ENCODE results near the gene MBD3. TPM values are rescaled to one million over a fixed set of nuclear protein-coding genes. Genes with fewer than 3 reads are reported as not detected.

MBD3 gene
- total RNA-seq, 6 experiments from 2014 or later = 75.6 to 104 (median 85.7) TPM

GRCh38 chr19:1618157-1619093 is 25.8 kb upstream of the MBD3 start:
- no peaks in the 10 kb centered on the region for H3K27me3 Mint-ChIP-seq (ENCODE audit: insufficient read depth)
- peak; percentile 60 for TF ChIP-seq CTCF (IDR thresholded peaks at IDR 0.05)
- peaks cover 9% of the 10 kb centered on the region; the same call in 1 of the 2 replicates for H3K4me1 Mint-ChIP-seq (ENCODE audit: low read depth)
- H3K27ac Mint-ChIP-seq = no peak overlapping the region
- no peaks in the 10 kb centered on the region for H3K9me3 Mint-ChIP-seq
- no peak overlapping the region for H3K4me3 Mint-ChIP-seq
- peak; percentile 14 for DNase-seq
- H3K36me3 Mint-ChIP-seq (ENCODE audit: low read depth) = peaks cover 5% of the 10 kb centered on the region; the same call in 1 of the 2 replicates

- no peaks in the 10 kb centered on the region for H3K27me3 Mint-ChIP-seq (ENCODE audit: insufficient read depth)
- H3K4me3 Mint-ChIP-seq = no peak overlapping the region
- no peak for DNase-seq
- H3K36me3 Mint-ChIP-seq (ENCODE audit: low read depth) = peaks cover 5% of the 10 kb centered on the region; the same call in 1 of the 2 replicates
- H3K4me1 Mint-ChIP-seq (ENCODE audit: low read depth) = peaks cover 9% of the 10 kb centered on the region; the same call in 1 of the 2 replicates
- no peaks in the 10 kb centered on the region for H3K9me3 Mint-ChIP-seq
- TF ChIP-seq CTCF (IDR thresholded peaks at IDR 0.05) = no peak
- peak overlapping the region; percentile 71; the same call in 1 of the 2 replicates for H3K27ac Mint-ChIP-seq
Observed at GRCh38 chr19:1616875-1617274, 24.2 kb upstream of the MBD3 start.

- Mint-ChIP-seq H3K27ac (peak overlapping the region; percentile 71), H3K36me3 (ENCODE audit: low read depth) (peaks cover 5% of the 10 kb centered on the region; the same call in 1 of the 2 replicates), H3K9me3 (no peaks in the 10 kb centered on the region), H3K4me3 (no peak overlapping the region), H3K4me1 (ENCODE audit: low read depth) (peaks cover 9% of the 10 kb centered on the region; the same call in 1 of the 2 replicates), H3K27me3 (ENCODE audit: insufficient read depth) (no peaks in the 10 kb centered on the region)
- peak; percentile 75 for DNase-seq
- no peak for TF ChIP-seq CTCF (IDR thresholded peaks at IDR 0.05)
Observed at GRCh38 chr19:1616396-1616795, 23.7 kb upstream of the MBD3 start.

GRCh38 chr19:1615156-1615765 is 22.6 kb upstream of the MBD3 start:
- DNase-seq = no peak
- H3K4me1 Mint-ChIP-seq (ENCODE audit: low read depth) = peaks cover 9% of the 10 kb centered on the region; the same call in 1 of the 2 replicates
- TF ChIP-seq CTCF (IDR thresholded peaks at IDR 0.05) = no peak
- H3K36me3 Mint-ChIP-seq (ENCODE audit: low read depth) = peaks cover 5% of the 10 kb centered on the region; the same call in 1 of the 2 replicates
- no peak overlapping the region for H3K27ac Mint-ChIP-seq
- H3K27me3 Mint-ChIP-seq (ENCODE audit: insufficient read depth) = no peaks in the 10 kb centered on the region
- no peak overlapping the region for H3K4me3 Mint-ChIP-seq
- no peaks in the 10 kb centered on the region for H3K9me3 Mint-ChIP-seq

GRCh38 chr19:1613808-1614570 is 21.3 kb upstream of the MBD3 start:
- H3K27ac Mint-ChIP-seq = no peak overlapping the region

More at GRCh38 chr19:1613808-1614570, 21.3 kb upstream of the MBD3 start:
- peaks cover 5% of the 10 kb centered on the region; the same call in 1 of the 2 replicates for H3K36me3 Mint-ChIP-seq (ENCODE audit: low read depth)
- DNase-seq = no peak
- TF ChIP-seq CTCF (IDR thresholded peaks at IDR 0.05) = no peak
- H3K9me3 Mint-ChIP-seq = no peaks in the 10 kb centered on the region
- H3K27me3 Mint-ChIP-seq (ENCODE audit: insufficient read depth) = no peaks in the 10 kb centered on the region; the same call in 1 of the 2 replicates
- no peak overlapping the region for H3K4me3 Mint-ChIP-seq
- peaks cover 9% of the 10 kb centered on the region; the same call in 1 of the 2 replicates for H3K4me1 Mint-ChIP-seq (ENCODE audit: low read depth)
